ENCODE measurements around the gene FBLN5. TPM values are rescaled to one million over a fixed set of nuclear protein-coding genes. Genes with fewer than 3 reads are reported as not detected.

FBLN5 gene
- polyA plus RNA-seq, 1 of the 3 experiments (the other 2 are of a cell fraction), result 39.8 TPM

GRCh38 chr14:91935586-91935985 is 11.9 kb downstream of the FBLN5 start:
- no peak overlapping the region for H3K4me3 ChIP-seq (ENCODE audit: low read depth in 2 of 2, low read length in 1 of 2)
- WGBS (ENCODE audit: low lambda C conversion rate), result 69% methylated on average over 6 of the region's 6 CpGs
- H3K79me2 ChIP-seq (ENCODE audit: insufficient read depth), result peaks cover 5% of the 10 kb centered on the region; the same call in 1 of the 2 replicates
- no peak overlapping the region for H3K9ac ChIP-seq
- H4K20me1 ChIP-seq (ENCODE audit: insufficient read depth), result no peaks in the 10 kb centered on the region
- H3K4me2 ChIP-seq, result no peak overlapping the region
- CTCF ChIA-PET, result interaction anchor here (1.1 kb wide), 1 partner anchor 11 kb away, joined by 4 read pairs; the partner anchor contains the start of gene FBLN5
- no peaks in the 10 kb centered on the region for H3K9me2 ChIP-seq
- POLR2A ChIA-PET, result no interaction called here
- no peaks in the 10 kb centered on the region for H3K27me3 ChIP-seq (ENCODE audit: insufficient read depth)
- no peak for DNase-seq
- H3K9me3 ChIP-seq, result no peaks in the 10 kb centered on the region
- H3F3A ChIP-seq (replicated peaks; ENCODE audit: insufficient read depth), result no peaks in the 10 kb centered on the region
- H3K4me1 ChIP-seq (ENCODE audit: control insufficient read depth in 1 of 2, insufficient read depth in 2 of 2, low read depth in 1 of 2, low read length in 1 of 2), result no peaks in the 10 kb centered on the region
- H2AFZ ChIP-seq (ENCODE audit: low read depth), result no peak overlapping the region
- H3K36me3 ChIP-seq (replicated peaks in 1 of 2; ENCODE audit: control insufficient read depth in 1 of 2, insufficient read depth in 2 of 2, low read length in 1 of 2), result peaks cover 42 to 63% of the 10 kb centered on the region in 2 experiments
- TF ChIP-seq TCF12 (IDR thresholded peaks at IDR 0.05), result no peak
- TF ChIP-seq MEF2A (IDR thresholded peaks at IDR 0.05; ENCODE audit: borderline replicate concordance, low read depth), result no peak
- no peak for TF ChIP-seq FOXJ3 (CRISPR knock-in tag; IDR thresholded peaks at IDR 0.05)
- no peak for TF ChIP-seq GABPA (IDR thresholded peaks at IDR 0.05; ENCODE audit: low read depth)
- TF ChIP-seq, protein P1, sequence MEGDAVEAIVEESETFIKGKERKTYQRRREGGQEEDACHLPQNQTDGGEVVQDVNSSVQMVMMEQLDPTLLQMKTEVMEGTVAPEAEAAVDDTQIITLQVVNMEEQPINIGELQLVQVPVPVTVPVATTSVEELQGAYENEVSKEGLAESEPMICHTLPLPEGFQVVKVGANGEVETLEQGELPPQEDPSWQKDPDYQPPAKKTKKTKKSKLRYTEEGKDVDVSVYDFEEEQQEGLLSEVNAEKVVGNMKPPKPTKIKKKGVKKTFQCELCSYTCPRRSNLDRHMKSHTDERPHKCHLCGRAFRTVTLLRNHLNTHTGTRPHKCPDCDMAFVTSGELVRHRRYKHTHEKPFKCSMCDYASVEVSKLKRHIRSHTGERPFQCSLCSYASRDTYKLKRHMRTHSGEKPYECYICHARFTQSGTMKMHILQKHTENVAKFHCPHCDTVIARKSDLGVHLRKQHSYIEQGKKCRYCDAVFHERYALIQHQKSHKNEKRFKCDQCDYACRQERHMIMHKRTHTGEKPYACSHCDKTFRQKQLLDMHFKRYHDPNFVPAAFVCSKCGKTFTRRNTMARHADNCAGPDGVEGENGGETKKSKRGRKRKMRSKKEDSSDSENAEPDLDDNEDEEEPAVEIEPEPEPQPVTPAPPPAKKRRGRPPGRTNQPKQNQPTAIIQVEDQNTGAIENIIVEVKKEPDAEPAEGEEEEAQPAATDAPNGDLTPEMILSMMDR (IDR thresholded peaks at IDR 0.05), result no peak
- no peak for TF ChIP-seq TEAD4 (IDR thresholded peaks at IDR 0.05; ENCODE audit: borderline replicate concordance, insufficient read depth)
- no peak for TF ChIP-seq RCOR1 (IDR thresholded peaks at IDR 0.05; ENCODE audit: low read length)
- no peak for TF ChIP-seq CHD2 (IDR thresholded peaks at IDR 0.05; ENCODE audit: low read length, partially characterized antibody)
- TF ChIP-seq RAD21 (IDR thresholded peaks at IDR 0.05; ENCODE audit: low read length), result no peak
- H3K27ac ChIP-seq (ENCODE audit: low read depth in 2 of 2, low read length in 1 of 2), result no peak overlapping the region

DNA sequence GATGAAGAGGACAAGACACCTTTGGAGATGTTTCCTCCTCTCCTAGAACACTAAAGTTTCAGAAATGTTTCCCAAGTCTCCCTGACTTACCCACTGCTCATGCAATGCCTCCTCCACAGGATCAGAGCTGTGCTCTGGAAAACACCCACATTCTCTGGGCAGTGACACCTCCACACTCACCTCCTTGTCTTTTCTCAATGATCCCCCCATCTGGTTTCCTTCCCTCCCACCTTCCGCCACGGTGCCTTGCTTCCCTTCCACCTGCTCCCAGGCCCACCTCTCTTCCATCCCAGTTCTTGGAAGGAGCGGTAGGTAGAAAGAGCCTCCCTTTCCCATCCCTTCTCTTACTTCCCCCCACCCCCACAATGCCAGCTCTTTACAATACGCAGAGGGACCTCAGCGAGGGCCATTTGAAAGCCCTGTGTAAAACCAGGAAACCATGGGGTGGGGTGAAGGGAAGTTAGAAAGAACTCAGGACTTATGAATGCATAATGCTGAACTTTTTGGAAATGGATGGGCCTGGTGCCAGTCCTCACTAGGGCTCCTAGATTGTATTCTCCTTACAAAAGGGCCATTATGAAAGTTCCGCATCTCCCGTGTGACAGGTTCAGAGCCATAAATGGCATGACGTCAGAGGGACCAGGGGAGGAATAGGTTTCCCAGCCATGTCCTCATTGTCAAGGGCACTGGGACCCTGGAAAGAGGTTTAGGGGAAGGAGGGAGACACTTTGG is 12.8 kb downstream of the FBLN5 start:
- Histone ChIP-seq H3K4me2 (no peak overlapping the region), H3K27ac (ENCODE audit: low read depth in 2 of 2, low read length in 1 of 2) (no peak overlapping the region), H3K36me3 (replicated peaks in 1 of 2; ENCODE audit: control insufficient read depth in 1 of 2, insufficient read depth in 2 of 2, low read length in 1 of 2) (peaks cover 38 to 55% of the 10 kb centered on the region in 2 experiments), H3K9ac (no peak overlapping the region), H3K9me3 (no peaks in the 10 kb centered on the region), H4K20me1 (ENCODE audit: insufficient read depth) (no peaks in the 10 kb centered on the region), H3K4me3 (ENCODE audit: low read depth in 2 of 2, low read length in 1 of 2) (no peak overlapping the region), H3K79me2 (ENCODE audit: insufficient read depth) (peaks cover 5% of the 10 kb centered on the region; the same call in 1 of the 2 replicates), H3F3A (replicated peaks; ENCODE audit: insufficient read depth) (no peaks in the 10 kb centered on the region), H2AFZ (ENCODE audit: low read depth) (no peak overlapping the region), H3K4me1 (ENCODE audit: control insufficient read depth in 1 of 2, insufficient read depth in 2 of 2, low read depth in 1 of 2, low read length in 1 of 2) (no peaks in the 10 kb centered on the region), H3K27me3 (ENCODE audit: insufficient read depth) (no peaks in the 10 kb centered on the region), H3K9me2 (no peaks in the 10 kb centered on the region)
- no peak for TF ChIP-seq ELF1 (IDR thresholded peaks at IDR 0.05)
- no peak for TF ChIP-seq RAD21 (IDR thresholded peaks at IDR 0.05; ENCODE audit: low read length)
- TF ChIP-seq TEAD4 (IDR thresholded peaks at IDR 0.05; ENCODE audit: borderline replicate concordance, insufficient read depth), result no peak
- TF ChIP-seq TCF12 (IDR thresholded peaks at IDR 0.05), result no peak
- TF ChIP-seq POLR2AphosphoS5 (IDR thresholded peaks at IDR 0.05; ENCODE audit: low read depth, low read length), result no peak
- no peak for TF ChIP-seq USF1 (IDR thresholded peaks at IDR 0.05; ENCODE audit: borderline replicate concordance, low read depth)
- TF ChIP-seq SMC3 (IDR thresholded peaks at IDR 0.05; ENCODE audit: low read depth, low read length), result no peak
- TF ChIP-seq RFX5 (IDR thresholded peaks at IDR 0.05; ENCODE audit: low read length), result no peak
- TF ChIP-seq CHD2 (IDR thresholded peaks at IDR 0.05; ENCODE audit: low read length, partially characterized antibody), result no peak
- no peak for TF ChIP-seq GATA2 (CRISPR knock-in tag; IDR thresholded peaks at IDR 0.05)
- DNase-seq, result no peak
- ChIA-PET CTCF (no interaction called here), POLR2A (no interaction called here)
- 74% methylated on average over 8 of the region's 8 CpGs for WGBS (ENCODE audit: low lambda C conversion rate)
